Ishikawa (cell line): Measurements from ENCODE around the gene ACSL5.

Source experiments
- CEBPB ChIP-seq: IDR thresholded peaks from 2 replicates; pipeline ENCODE4 v1.6.1; 2012
- CREB1 ChIP-seq: IDR thresholded peaks from 2 replicates; pipeline ENCODE4 v1.6.1; 2012; ENCODE audit warnings: low read depth
- EGR1 ChIP-seq: IDR thresholded peaks from 2 replicates; pipeline ENCODE4 v1.6.1; 2012
- EP300 ChIP-seq: IDR thresholded peaks from 2 replicates; pipeline ENCODE4 v1.6.1; 2012; ENCODE audit warnings: borderline replicate concordance
- FOXM1 ChIP-seq: IDR thresholded peaks from 2 replicates; pipeline ENCODE4 v1.6.1; 2012; ENCODE audit warnings: low read depth, borderline replicate concordance
- REST ChIP-seq: IDR thresholded peaks from 2 replicates; pipeline ENCODE4 v1.6.1; 2012; ENCODE audit warnings: low read depth, mild to moderate bottlenecking
- TCF12 ChIP-seq: IDR thresholded peaks from 2 replicates; pipeline ENCODE4 v1.6.1; 2012; ENCODE audit warnings: low read depth
- TEAD4 ChIP-seq: IDR thresholded peaks from 2 replicates; pipeline ENCODE4 v1.6.1; 2012
- USF1 ChIP-seq: IDR thresholded peaks from 2 replicates; pipeline ENCODE4 v1.6.1; 2012
- YY1 ChIP-seq: IDR thresholded peaks from 2 replicates; pipeline ENCODE4 v1.6.1; 2012; ENCODE audit warnings: low read depth
- ZBTB7A ChIP-seq: IDR thresholded peaks from 2 replicates; pipeline ENCODE4 v1.6.1; 2012; ENCODE audit warnings: low read depth
- TF ChIP-seq, protein P1 (sequence below): IDR thresholded peaks from 2 replicates; pipeline ENCODE4 v1.6.1; 2012

GRCh38 chr10:112394475-112394875 lies 20.6 kb downstream of the ACSL5 start:
- TF ChIP-seq USF1 = no peak
- TF ChIP-seq YY1 = no peak
- TF ChIP-seq CEBPB = no peak
- TF ChIP-seq, protein P1, sequence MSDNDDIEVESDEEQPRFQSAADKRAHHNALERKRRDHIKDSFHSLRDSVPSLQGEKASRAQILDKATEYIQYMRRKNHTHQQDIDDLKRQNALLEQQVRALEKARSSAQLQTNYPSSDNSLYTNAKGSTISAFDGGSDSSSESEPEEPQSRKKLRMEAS = no peak
- TF ChIP-seq FOXM1 = no peak
- no peak for TF ChIP-seq REST
- TF ChIP-seq ZBTB7A = no peak
- no peak for TF ChIP-seq TEAD4
- no peak for TF ChIP-seq EP300
- no peak for TF ChIP-seq CREB1
- no peak for TF ChIP-seq EGR1
- TF ChIP-seq TCF12 = no peak
